ENCODE data around the gene MMP20. TPM values are rescaled to one million over a fixed set of nuclear protein-coding genes. Genes with fewer than 3 reads are reported as not detected.

The MMP20 gene
- total and polyA plus RNA-seq, 2 of the 13 experiments (the other 11 are each of a cell fraction or from before 2014, with no cell fraction given): 0.05 TPM; not detected in 1

DNA sequence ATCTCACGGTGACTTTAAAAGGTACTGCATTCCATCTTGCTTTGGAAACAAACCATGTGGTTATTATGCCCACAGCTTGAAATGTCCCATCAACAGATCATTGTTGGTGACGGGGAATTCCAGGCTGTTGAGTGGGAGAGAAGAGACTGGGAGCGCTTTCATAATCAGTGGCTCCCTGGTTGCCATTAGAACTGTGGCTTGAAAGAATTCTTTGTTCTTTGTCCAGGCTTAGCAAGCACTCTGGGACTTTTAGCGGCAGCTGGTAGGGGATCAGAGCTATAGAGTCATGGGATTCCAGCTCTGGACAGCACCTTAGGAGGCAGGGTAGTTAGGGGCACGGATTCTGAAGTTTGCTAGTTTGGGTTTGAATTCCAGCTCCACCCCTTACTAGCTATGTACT is 22.0 kb downstream of the MMP20 start (continued):
- TF ChIP-seq TBP (CRISPR knock-in tag; IDR thresholded peaks at IDR 0.05): no peak
- no peak for TF ChIP-seq IRF2 (CRISPR knock-in tag; IDR thresholded peaks at IDR 0.05)
- TF ChIP-seq CC2D1A (CRISPR knock-in tag; IDR thresholded peaks at IDR 0.05): no peak
- peak; percentile 53; the same call in 1 of the 2 replicates for TF ChIP-seq RXRB (CRISPR knock-in tag; IDR thresholded peaks at IDR 0.05; ENCODE audit: borderline replicate concordance)
- TF ChIP-seq, protein P1, sequence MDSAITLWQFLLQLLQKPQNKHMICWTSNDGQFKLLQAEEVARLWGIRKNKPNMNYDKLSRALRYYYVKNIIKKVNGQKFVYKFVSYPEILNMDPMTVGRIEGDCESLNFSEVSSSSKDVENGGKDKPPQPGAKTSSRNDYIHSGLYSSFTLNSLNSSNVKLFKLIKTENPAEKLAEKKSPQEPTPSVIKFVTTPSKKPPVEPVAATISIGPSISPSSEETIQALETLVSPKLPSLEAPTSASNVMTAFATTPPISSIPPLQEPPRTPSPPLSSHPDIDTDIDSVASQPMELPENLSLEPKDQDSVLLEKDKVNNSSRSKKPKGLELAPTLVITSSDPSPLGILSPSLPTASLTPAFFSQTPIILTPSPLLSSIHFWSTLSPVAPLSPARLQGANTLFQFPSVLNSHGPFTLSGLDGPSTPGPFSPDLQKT (CRISPR knock-in tag; IDR thresholded peaks at IDR 0.05; ENCODE audit: borderline replicate concordance): no peak
- TF ChIP-seq RFX5 (IDR thresholded peaks at IDR 0.05; ENCODE audit: low read depth, low read length): no peak
- TF ChIP-seq ZNF589 (CRISPR knock-in tag; conservative IDR thresholded peaks at IDR 0.05): no peak
- no peak for TF ChIP-seq NKX3-1 (CRISPR knock-in tag; IDR thresholded peaks at IDR 0.05)
- TF ChIP-seq ZNF792 (CRISPR knock-in tag; IDR thresholded peaks at IDR 0.05): peak; percentile 39; the same call in 1 of the 2 replicates
- no peak for TF ChIP-seq ZSCAN31 (CRISPR knock-in tag; IDR thresholded peaks at IDR 0.05; ENCODE audit: low read depth)
- no peak for TF ChIP-seq ZC3H4 (CRISPR knock-in tag; IDR thresholded peaks at IDR 0.05; ENCODE audit: borderline replicate concordance)
- TF ChIP-seq ZNF253 (CRISPR knock-in tag; IDR thresholded peaks at IDR 0.05; ENCODE audit: borderline replicate concordance): no peak
- TF ChIP-seq, protein P2, sequence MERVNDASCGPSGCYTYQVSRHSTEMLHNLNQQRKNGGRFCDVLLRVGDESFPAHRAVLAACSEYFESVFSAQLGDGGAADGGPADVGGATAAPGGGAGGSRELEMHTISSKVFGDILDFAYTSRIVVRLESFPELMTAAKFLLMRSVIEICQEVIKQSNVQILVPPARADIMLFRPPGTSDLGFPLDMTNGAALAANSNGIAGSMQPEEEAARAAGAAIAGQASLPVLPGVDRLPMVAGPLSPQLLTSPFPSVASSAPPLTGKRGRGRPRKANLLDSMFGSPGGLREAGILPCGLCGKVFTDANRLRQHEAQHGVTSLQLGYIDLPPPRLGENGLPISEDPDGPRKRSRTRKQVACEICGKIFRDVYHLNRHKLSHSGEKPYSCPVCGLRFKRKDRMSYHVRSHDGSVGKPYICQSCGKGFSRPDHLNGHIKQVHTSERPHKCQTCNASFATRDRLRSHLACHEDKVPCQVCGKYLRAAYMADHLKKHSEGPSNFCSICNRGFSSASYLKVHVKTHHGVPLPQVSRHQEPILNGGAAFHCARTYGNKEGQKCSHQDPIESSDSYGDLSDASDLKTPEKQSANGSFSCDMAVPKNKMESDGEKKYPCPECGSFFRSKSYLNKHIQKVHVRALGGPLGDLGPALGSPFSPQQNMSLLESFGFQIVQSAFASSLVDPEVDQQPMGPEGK (CRISPR knock-in tag; IDR thresholded peaks at IDR 0.05): 0 out of 2 replicates have a peak, but pooled peaks have one; percentile 20
- TF ChIP-seq NR2F6 (IDR thresholded peaks at IDR 0.05): no peak
- TF ChIP-seq NR2F6 (CRISPR knock-in tag; IDR thresholded peaks at IDR 0.05): peak; percentile 27; the same call in 1 of the 2 replicates
- TF ChIP-seq ZNF614 (CRISPR knock-in tag; IDR thresholded peaks at IDR 0.05; ENCODE audit: borderline replicate concordance): peak; percentile 75; the same call in 1 of the 2 replicates
- TF ChIP-seq ZFP36 (IDR thresholded peaks at IDR 0.05; ENCODE audit: borderline replicate concordance, low read depth, low read length, partially characterized antibody): no peak
- no peak for TF ChIP-seq ZNF44 (CRISPR knock-in tag; IDR thresholded peaks at IDR 0.05)
- TF ChIP-seq DPF2 (CRISPR knock-in tag; IDR thresholded peaks at IDR 0.05; ENCODE audit: borderline replicate concordance, low read depth): no peak
- no peak for TF ChIP-seq AHR (CRISPR knock-in tag; IDR thresholded peaks at IDR 0.05)
- TF ChIP-seq ZSCAN21 (CRISPR knock-in tag; IDR thresholded peaks at IDR 0.05; ENCODE audit: borderline replicate concordance): no peak
- no peak for TF ChIP-seq NR2F1 (CRISPR knock-in tag; IDR thresholded peaks at IDR 0.05)
- TF ChIP-seq, protein P3, sequence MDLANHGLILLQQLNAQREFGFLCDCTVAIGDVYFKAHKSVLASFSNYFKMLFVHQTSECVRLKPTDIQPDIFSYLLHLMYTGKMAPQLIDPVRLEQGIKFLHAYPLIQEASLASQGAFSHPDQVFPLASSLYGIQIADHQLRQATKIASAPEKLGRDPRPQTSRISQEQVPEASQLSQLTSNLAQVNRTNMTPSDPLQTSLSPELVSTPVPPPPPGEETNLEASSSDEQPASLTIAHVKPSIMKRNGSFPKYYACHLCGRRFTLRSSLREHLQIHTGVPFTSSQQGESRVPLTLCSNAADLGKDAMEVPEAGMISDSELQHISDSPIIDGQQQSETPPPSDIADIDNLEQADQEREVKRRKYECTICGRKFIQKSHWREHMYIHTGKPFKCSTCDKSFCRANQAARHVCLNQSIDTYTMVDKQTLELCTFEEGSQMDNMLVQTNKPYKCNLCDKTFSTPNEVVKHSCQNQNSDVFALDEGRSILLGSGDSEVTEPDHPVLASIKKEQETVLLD (CRISPR knock-in tag; IDR thresholded peaks at IDR 0.05; ENCODE audit: low read depth): no peak
- TF ChIP-seq ZBTB1 (CRISPR knock-in tag; IDR thresholded peaks at IDR 0.05; ENCODE audit: borderline replicate concordance): no peak
- TF ChIP-seq CENPT (CRISPR knock-in tag; IDR thresholded peaks at IDR 0.05; ENCODE audit: low read depth): no peak
- TF ChIP-seq ZNF337 (CRISPR knock-in tag; IDR thresholded peaks at IDR 0.05; ENCODE audit: borderline replicate concordance, low read depth): no peak
- TF ChIP-seq MXD1 (CRISPR knock-in tag; IDR thresholded peaks at IDR 0.05): no peak
- no peak for TF ChIP-seq SMAD3 (CRISPR knock-in tag; IDR thresholded peaks at IDR 0.05)

Data from HepG2 (cell line).